Fibroblast of skin of right biceps (primary cell): ENCODE results near the gene PTGIS.

Source experiments
- DNase-seq: peaks from one replicate; pipeline ENCODE4 v3.0.0-alpha.2; 2013

The PTGIS gene

GRCh38 chr20:49595346-49595745 lies 27.4 kb upstream of the PTGIS start:
- no peak for DNase-seq

- DNase-seq, result no peak
These were observed 27.0 kb upstream of the PTGIS start for GRCh38 chr20:49594931-49595315.

GRCh38 chr20:49594143-49594930 lies 26.4 kb upstream of the PTGIS start:
- peak; percentile 49 for DNase-seq

DNA sequence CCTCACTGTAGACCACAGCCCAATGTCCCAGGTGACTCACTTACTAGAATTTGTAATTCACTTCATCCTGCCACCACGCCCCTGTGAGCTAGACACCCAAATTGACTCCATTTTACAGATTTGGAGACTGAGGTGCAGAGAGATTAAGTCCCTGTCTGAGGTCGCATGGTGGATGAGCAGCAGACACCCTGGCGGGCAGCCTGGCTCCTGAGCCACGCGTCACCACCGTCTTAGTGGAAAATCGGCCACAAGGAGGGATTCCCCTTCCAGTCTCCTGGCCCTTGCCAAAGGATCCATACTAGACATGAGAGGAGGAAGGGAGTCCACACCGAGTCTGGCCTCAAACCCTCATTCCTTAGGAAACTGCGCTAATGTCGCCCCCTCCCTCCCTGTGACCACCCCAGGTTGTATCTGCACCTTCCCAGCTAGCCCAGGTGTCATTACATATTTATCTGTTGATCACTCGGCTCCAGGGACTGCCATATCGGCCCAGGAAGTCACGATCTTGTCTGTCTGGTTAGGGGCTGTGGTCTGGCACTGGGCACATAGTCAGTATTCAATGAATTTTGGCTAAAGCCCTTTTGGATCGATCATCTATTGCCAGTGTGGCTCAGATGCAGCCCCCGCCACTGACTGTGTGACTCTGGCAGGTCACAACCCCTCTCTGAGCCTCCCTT lies 25.7 kb upstream of the PTGIS start:
- no peak for DNase-seq

- DNase-seq, result no peak
These were observed 24.2 kb upstream of the PTGIS start for GRCh38 chr20:49592120-49592519.

GRCh38 chr20:49591217-49591865 lies 23.4 kb upstream of the PTGIS start:
- peak; percentile 28 for DNase-seq

- DNase-seq, result no peak
These were observed 22.5 kb upstream of the PTGIS start for GRCh38 chr20:49590163-49591017.

DNA sequence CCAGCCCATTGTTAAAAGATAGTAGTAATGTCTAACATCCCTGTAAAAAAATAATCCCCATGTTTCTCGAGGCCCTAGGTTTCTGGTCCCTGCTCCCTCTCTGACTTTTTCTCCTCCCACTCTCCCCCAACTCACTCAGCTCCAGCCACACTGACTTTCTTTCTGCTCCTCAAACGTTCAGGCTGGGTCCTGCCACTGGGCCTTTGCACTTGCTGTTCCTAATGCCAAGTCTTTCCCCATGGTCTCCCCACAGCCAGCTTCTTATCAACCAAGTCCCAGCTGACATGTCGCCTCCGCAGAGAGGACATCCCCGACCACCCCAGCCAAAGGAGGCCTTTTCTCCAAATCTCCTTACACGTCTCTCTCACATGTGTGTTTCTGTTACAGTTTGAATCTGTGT lies 21.8 kb upstream of the PTGIS start:
- DNase-seq, result no peak

GRCh38 chr20:49587111-49587570 lies 19.2 kb upstream of the PTGIS start:
- DNase-seq, result peak; percentile 64

- no peak for DNase-seq
These were observed 17.8 kb upstream of the PTGIS start for GRCh38 chr20:49585585-49586245.

DNA sequence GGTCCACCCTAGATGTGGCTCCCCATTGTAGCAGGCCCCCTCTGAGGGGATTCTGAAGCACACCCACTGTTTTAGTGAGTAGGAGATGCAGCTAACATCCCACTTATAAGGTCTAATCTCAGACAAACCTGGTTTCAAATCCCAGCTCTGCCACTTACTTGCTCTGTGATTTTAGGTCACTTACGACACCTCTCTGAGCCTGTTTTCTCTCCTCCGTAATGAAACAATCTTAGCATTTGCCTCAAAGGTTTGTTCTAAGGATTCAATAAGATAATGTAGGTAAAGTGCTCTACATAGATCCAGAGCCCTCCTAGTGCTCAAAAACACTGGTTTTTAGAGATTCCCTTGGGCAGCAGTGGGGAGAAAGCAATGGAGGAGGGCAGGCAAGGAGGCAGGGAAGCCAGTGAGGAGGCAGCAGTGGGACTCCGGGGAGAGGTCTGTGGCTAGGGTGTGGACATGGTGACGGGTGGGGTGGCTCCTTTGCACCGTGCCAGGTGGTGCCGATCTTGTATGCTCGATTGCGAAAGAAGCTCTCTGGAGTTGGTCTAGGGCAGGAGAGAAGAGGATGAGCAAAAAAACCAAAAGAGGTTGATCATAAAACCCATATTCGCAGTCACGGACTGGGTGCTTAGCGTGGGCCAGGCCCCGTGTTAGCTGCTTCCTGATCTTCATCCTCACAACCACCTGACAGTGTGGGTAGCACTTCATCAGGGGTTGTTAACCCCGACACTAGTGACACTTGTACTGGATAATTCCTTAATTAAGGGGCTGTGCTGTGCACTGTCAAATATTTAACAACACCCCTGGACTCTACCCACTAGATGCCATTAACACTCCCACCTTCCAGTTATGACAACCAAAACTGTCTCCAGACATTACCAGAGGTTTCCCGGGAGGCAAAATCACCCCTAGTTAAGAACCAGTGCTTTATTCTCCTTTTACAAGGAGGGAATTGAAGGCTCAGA lies 16.8 kb upstream of the PTGIS start:
- no peak for DNase-seq

DNA sequence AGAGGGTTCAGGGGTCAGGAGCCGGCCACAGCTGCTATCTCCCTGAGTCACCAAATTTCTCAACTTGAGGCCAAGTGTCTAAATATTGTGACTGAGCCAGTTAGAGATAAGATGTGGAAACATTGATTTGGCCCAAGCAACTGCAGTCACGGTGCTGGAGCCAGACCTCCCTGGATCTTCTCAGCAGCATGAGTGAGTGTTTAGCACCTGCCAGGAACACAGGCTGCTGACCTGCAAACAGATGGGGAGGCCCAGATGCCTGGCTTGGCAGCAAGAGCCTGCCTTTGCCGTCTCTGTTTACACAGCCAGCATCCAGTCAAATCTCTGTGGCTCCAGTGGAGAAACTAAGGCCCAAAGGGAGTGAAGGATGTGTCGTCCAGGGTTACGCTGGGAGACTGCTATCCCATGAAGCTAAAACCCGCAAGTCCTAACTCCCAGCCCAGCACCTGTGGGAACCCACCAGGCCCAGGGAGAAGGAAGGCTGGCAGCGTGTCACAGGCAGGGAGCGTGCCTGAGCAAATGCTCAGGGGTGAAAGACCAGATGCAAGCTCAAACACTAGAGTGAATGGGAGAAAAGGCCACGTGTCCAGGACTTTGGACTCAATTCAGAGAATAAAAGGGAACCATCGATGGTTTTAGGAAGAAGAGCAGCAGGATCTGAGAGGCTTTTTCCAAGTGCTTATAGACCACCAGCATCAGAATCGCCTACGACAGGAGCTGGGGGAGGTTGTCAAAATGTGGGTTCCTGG lies 15.9 kb upstream of the PTGIS start:
- peak; percentile 72 for DNase-seq

DNA sequence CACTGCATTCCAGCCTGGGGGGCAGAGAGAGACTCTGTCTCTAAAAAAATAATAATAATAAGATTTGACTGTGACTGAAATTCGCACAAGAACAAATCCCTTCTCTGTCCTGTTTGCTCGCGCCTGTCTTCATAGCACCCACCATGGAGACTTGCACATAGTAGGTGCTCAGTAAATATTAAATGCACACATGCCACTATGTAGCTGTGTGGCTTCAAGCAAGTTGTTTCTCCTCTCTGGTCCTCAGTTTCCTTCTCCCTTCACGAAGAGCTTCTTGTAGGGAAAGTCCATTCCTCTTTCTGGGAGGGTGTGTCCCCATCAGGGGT lies 15.4 kb upstream of the PTGIS start:
- DNase-seq, result no peak

DNA sequence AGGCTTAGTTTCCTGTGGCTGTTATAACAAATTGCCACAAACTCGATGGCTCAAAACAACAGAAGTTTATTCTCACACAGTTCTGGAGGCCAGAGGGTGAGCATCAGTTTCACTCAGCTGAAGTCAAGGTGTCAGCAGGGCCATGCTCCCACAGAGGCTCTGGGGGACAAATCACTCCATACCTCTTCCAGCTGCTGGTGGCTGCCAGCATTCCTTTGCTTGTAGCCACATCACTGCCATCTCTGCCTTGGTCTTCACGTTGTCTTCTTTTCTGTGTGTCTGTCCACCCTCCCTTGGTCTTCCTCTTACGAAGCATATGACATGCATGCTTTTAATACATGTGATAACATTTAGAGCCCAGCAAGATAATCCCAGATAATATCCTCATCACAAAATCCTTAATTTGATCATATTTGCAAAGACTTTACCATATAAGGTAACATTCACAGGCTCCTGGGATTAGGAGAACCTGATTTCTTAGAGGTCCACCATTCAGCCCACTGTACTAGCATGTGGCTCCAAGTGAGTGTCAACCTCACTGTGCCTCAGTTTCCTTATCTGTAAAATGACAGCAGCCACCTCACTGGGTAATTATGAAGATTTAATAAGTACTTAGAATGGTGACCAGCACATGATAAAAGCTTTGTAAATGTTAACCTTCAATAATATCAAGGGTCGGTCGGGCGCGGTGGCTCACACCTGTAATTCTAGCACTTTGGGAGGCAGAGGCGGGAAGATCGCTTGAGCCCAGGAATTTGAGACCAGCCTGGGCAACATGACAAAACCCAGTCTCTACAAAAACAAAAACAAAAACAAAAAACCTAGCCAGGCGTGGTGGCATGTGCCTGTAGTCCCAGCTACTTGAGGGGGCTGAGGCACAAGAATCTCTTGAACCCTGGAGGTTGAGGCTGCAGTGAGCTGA lies 14.7 kb upstream of the PTGIS start:
- no peak for DNase-seq

- DNase-seq, result no peak
These were observed 13.5 kb upstream of the PTGIS start for GRCh38 chr20:49581482-49581881.

DNA sequence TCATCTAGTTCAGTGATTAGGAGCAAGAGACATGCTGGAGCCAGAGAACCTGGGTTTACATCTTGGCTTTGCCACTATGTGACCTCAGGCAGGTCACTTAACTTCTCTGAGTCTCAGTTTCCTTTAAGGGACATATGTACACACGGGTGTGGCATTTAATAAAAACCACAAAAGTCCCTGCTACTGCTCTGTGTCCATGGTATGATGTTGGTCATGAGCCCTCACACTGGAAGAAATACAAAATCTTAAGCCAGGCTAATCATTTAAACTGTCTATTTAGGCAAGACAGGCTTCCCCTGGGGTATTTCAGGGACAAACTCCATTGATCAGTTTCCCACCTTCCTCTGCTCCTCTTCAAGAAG lies 12.9 kb upstream of the PTGIS start:
- no peak for DNase-seq

GRCh38 chr20:49579874-49580812 lies 12.2 kb upstream of the PTGIS start:
- peak; percentile 81 for DNase-seq

DNA sequence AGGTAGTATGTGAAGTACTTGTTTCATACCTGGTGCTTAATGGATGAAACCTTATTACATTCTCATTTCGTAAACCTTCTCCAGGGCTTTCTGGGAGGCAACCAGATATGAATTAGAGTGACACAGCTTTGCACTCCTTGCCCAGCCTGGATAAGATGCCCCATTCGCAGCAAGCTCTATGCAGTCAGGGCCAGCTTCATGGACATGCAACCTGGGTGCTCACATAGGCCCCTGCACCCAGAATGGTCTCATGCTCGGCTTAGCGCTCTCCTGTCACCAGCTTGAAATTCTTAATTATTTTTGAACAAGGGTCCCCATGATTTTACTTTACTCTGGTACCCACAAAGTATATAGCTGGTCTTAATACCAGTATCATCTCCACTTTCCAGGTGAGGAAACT lies 11.3 kb upstream of the PTGIS start:
- DNase-seq, result no peak
